SKM-1 treated with dmso at 0.1 percent for 144 hours (cell line): ENCODE data around the gene SERPINA5.
"Not testable (repeated sequence)": the region's sequence is repeated elsewhere in the genome, so short reads cannot be mapped to it uniquely, and the experiment has no call there.

Experiments
- DNase-seq: peaks from one replicate; lab custom pipeline; 2025; ENCODE audit not compliant: unreplicated experiment; lab: John Stamatoyannopoulos, UW

SERPINA5 gene

GRCh38 chr14:94598816-94599655 is 17.8 kb downstream of the SERPINA5 start:
- no peak for DNase-seq

- no peak for DNase-seq
Observed at GRCh38 chr14:94599656-94600004, 18.4 kb downstream of the SERPINA5 start.

- no peak for DNase-seq
Observed at GRCh38 chr14:94600148-94600545, 18.9 kb downstream of the SERPINA5 start.

GRCh38 chr14:94601884-94602391 is 20.7 kb downstream of the SERPINA5 start:
- DNase-seq: no peak

GRCh38 chr14:94602722-94603121 is 21.5 kb downstream of the SERPINA5 start:
- no peak for DNase-seq

- no peak for DNase-seq
Observed at GRCh38 chr14:94605361-94605760, 24.1 kb downstream of the SERPINA5 start.

GRCh38 chr14:94608966-94609365 is 27.7 kb downstream of the SERPINA5 start:
- DNase-seq: not testable (repeated sequence)

- no peak for DNase-seq
Observed at GRCh38 chr14:94611179-94611578, 30.0 kb downstream of the SERPINA5 start.

GRCh38 chr14:94612174-94612573 is 30.9 kb downstream of the SERPINA5 start, which contains the start of gene SERPINA3:
TSS of gene SERPINA3 (plus strand) at chr14:94612391. CDS start at chr14:94614442, 2,051 bp downstream.
- DNase-seq: no peak

- no peak for DNase-seq
Observed at GRCh38 chr14:94612580-94613554, 31.6 kb downstream of the SERPINA5 start.

GRCh38 chr14:94613720-94614644 is 32.8 kb downstream of the SERPINA5 start:
- DNase-seq: no peak

- DNase-seq: no peak
Observed at GRCh38 chr14:94614802-94615201, 33.6 kb downstream of the SERPINA5 start.

GRCh38 chr14:94615254-94615653 is 34.0 kb downstream of the SERPINA5 start:
- no peak for DNase-seq

- no peak for DNase-seq
Observed at GRCh38 chr14:94615823-94616570, 34.8 kb downstream of the SERPINA5 start.

GRCh38 chr14:94617366-94617941 is 36.2 kb downstream of the SERPINA5 start:
- DNase-seq: no peak

- no peak for DNase-seq
Observed at GRCh38 chr14:94617988-94618822, 37.0 kb downstream of the SERPINA5 start.

- DNase-seq: no peak
Observed at GRCh38 chr14:94619297-94619696, 38.1 kb downstream of the SERPINA5 start.

- DNase-seq: no peak
Observed at GRCh38 chr14:94620597-94620996, 39.4 kb downstream of the SERPINA5 start.
